Neuronal stem cell (in vitro differentiated cells): ENCODE results near the gene PRIM1.

Source experiments
- DNase-seq: peaks from one replicate; pipeline ENCODE4 v3.0.0-alpha.2; 2013; ENCODE audit warnings: low spot score
- H2AFZ ChIP-seq: one replicate; pipeline ENCODE4 v1.6.1; 2013; ENCODE audit warnings: mild to moderate bottlenecking, low read length, inconsistent platforms
- H2AK5ac ChIP-seq: 2 replicates; pipeline ENCODE4 v1.6.1; 2013; ENCODE audit warnings: low read depth, mild to moderate bottlenecking, inconsistent platforms, low read length, moderate library complexity, mixed read lengths
- H2BK120ac ChIP-seq: 2 replicates; pipeline ENCODE4 v1.6.1; 2013; ENCODE audit warnings: low read depth, mild to moderate bottlenecking, inconsistent platforms, low read length, moderate library complexity, mixed read lengths
- H2BK12ac ChIP-seq: one replicate; pipeline ENCODE4 v1.6.1; 2013; ENCODE audit warnings: low read length, inconsistent platforms
- H2BK15ac ChIP-seq: 2 replicates; pipeline ENCODE4 v1.6.1; 2013; ENCODE audit warnings: mild to moderate bottlenecking, low read length, inconsistent platforms, mixed read lengths
- H2BK5ac ChIP-seq: one replicate; pipeline ENCODE4 v1.6.1; 2013; ENCODE audit warnings: inconsistent platforms, mild to moderate bottlenecking, low read length, moderate library complexity
- H3K14ac ChIP-seq: one replicate; pipeline ENCODE4 v1.6.1; 2013; ENCODE audit warnings: low read length, inconsistent platforms
- H3K18ac ChIP-seq: 2 replicates; pipeline ENCODE4 v1.6.1; 2013; ENCODE audit warnings: low read length, inconsistent platforms
- H3K23ac ChIP-seq: 2 replicates; pipeline ENCODE4 v1.6.1; 2013; ENCODE audit warnings: low read depth, mild to moderate bottlenecking, mixed read lengths, low read length, inconsistent platforms; ENCODE audit not compliant: poor library complexity
- H3K27ac ChIP-seq: replicated peaks from 3 replicates; pipeline ENCODE4 v1.5.1; 2013; ENCODE audit warnings: low read length, inconsistent platforms
- H3K27me3 ChIP-seq, 3 experiments: 2 replicates each; pipeline ENCODE4 v1.6.1; 2013; ENCODE audit warnings: low read length in 3 of 3, mild to moderate bottlenecking in 2 of 3, inconsistent platforms in 1 of 3, low read depth in 1 of 3, mixed read lengths in 1 of 3, moderate library complexity in 1 of 3; ENCODE audit not compliant: control insufficient read depth in 3 of 3, insufficient read depth in 3 of 3
- H3K36me3 ChIP-seq, 2 donors: replicated peaks in 1 of 2; 2 replicates each; pipeline ENCODE4 v1.6.1; 2013; ENCODE audit warnings: low read length in 2 of 2; ENCODE audit not compliant: control insufficient read depth in 2 of 2, insufficient read depth in 2 of 2
- H3K4ac ChIP-seq: 2 replicates; pipeline ENCODE4 v1.6.1; 2013; ENCODE audit warnings: inconsistent platforms, mild to moderate bottlenecking, low read length, moderate library complexity
- H3K4me1 ChIP-seq, 2 donors: 1 replicate in 1 of 2; 2 replicates in 1 of 2; pipeline ENCODE4 v1.6.1; 2013; ENCODE audit warnings: low read length in 2 of 2, low read depth in 1 of 2; ENCODE audit not compliant: control insufficient read depth in 2 of 2, insufficient read depth in 1 of 2
- H3K4me2 ChIP-seq: one replicate; pipeline ENCODE4 v1.6.1; 2013; ENCODE audit warnings: mild to moderate bottlenecking, low read length, inconsistent platforms; ENCODE audit not compliant: insufficient read depth, poor library complexity, severe bottlenecking
- H3K4me3 ChIP-seq, 2 donors: 2 replicates each; pipeline ENCODE4 v1.5.1; 2013; ENCODE audit warnings: low read length in 2 of 2, mild to moderate bottlenecking in 2 of 2, inconsistent platforms in 1 of 2, moderate library complexity in 1 of 2
- H3K79me1 ChIP-seq: one replicate; pipeline ENCODE4 v1.6.1; 2013; ENCODE audit warnings: low read depth, mild to moderate bottlenecking, inconsistent platforms, low read length, moderate library complexity
- H3K9ac ChIP-seq: one replicate; pipeline ENCODE4 v1.6.1; 2013; ENCODE audit warnings: mild to moderate bottlenecking, low read depth, low read length, inconsistent platforms; ENCODE audit not compliant: poor library complexity
- H3K9me3 ChIP-seq, 2 donors: replicated peaks in 1 of 2; 2 replicates each; pipeline versions ENCODE3 to v1.6.1; 2013; ENCODE audit warnings: low read length in 2 of 2, mild to moderate bottlenecking in 2 of 2, inconsistent platforms in 1 of 2, low read depth in 1 of 2, mixed read lengths in 1 of 2, moderate library complexity in 1 of 2; ENCODE audit not compliant: control insufficient read depth in 2 of 2, insufficient read depth in 1 of 2
- H4K8ac ChIP-seq: one replicate; pipeline ENCODE4 v1.6.1; 2013; ENCODE audit warnings: low read depth, mild to moderate bottlenecking, inconsistent platforms, low read length, moderate library complexity
- H4K91ac ChIP-seq: one replicate; pipeline ENCODE4 v1.6.1; 2013; ENCODE audit warnings: low read length, low read depth, mild to moderate bottlenecking, inconsistent platforms; ENCODE audit not compliant: poor library complexity
- WGBS, 2 donors: extraction: QIAGEN DNeasy Blood & Tissue Kit; methylation state at CpG; one replicate each; pipeline ENCODE4 v1.1.7; 2013; ENCODE audit warnings: missing lambda C conversion rate in 2 of 2, mixed read lengths in 1 of 2; ENCODE audit not compliant: insufficient read length in 2 of 2, insufficient replicate concordance in 1 of 2; ENCODE audit errors: extremely low coverage in 2 of 2; 5-methylcytosine and 5-hydroxymethylcytosine counted together

Gene PRIM1

DNA sequence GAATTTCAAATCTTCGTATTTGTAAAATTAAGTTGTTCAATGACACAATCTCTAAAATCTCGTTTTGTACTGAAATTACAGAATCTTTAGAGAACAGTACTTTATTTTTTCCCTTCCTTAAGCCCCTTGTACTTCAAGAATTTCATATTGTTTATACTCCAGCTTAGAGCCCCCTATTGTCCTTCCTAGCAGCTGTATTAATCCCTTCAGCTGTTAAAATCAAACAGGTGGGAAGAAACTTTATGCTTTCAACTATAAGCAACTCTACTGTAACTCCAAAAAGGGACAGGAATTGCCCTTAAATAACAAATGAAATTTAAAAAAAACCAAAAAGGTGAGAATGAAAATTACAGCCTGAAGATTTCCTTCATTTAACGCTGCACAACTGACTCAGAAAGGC lies 28.8 kb downstream of the PRIM1 start:
- no CpG with 5 or more reads among the region's 3 CpGs for WGBS, 2 donors
- peak overlapping the region in 1 of 2 donors; percentile 82 for H3K4me3 ChIP-seq
- H3K4me1 ChIP-seq = peaks cover 14 to 20% of the 10 kb centered on the region in 2 donors
- no peak overlapping the region for H3K4me2 ChIP-seq
- no peak overlapping the region for H2BK5ac ChIP-seq
- H3K27me3 ChIP-seq = no peaks in the 10 kb centered on the region
- no peak overlapping the region for H4K8ac ChIP-seq
- no peak for DNase-seq
- no peaks in the 10 kb centered on the region for H3K9me3 ChIP-seq
- no peak overlapping the region for H4K91ac ChIP-seq
- H3K9ac ChIP-seq = no peak overlapping the region
- no peak overlapping the region for H3K23ac ChIP-seq
- no peak overlapping the region for H2BK12ac ChIP-seq
- H2BK15ac ChIP-seq = no peak overlapping the region
- no peak overlapping the region for H3K4ac ChIP-seq
- no peak overlapping the region for H3K27ac ChIP-seq
- no peak overlapping the region for H2AK5ac ChIP-seq
- H3K14ac ChIP-seq = no peak overlapping the region
- H3K79me1 ChIP-seq = peaks cover 4% of the 10 kb centered on the region
- H2AFZ ChIP-seq = no peak overlapping the region
- no peak overlapping the region for H3K18ac ChIP-seq
- no peak overlapping the region for H2BK120ac ChIP-seq
- H3K36me3 ChIP-seq = peaks cover 26 to 72% of the 10 kb centered on the region in 2 donors

DNA sequence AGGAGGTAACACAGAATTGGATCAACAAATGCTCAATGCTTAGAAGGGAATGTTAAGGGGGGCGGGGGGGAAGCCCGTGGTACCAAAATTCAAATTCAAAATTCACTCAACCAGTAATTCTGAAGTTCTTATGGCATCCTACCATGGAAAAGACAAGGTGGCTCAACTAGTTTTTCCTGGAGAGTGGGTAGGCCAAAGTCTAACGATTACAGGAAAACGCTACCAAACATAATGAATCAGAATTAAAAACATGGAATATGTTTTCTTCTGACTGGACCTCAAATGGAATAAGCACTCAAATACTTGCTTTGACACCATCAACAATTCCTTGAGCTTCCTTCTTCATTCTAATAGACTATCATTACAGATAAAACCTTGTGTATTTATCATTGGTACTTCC lies 29.3 kb downstream of the PRIM1 start:
- Histone ChIP-seq H2BK120ac (no peak overlapping the region), H3K9ac (no peak overlapping the region), H3K18ac (no peak overlapping the region), H3K27me3 (no peaks in the 10 kb centered on the region), H3K4me1 (peaks cover 14 to 20% of the 10 kb centered on the region in 2 donors), H3K23ac (no peak overlapping the region), H3K27ac (no peak overlapping the region), H2BK5ac (no peak overlapping the region), H3K14ac (no peak overlapping the region), H3K79me1 (peaks cover 4% of the 10 kb centered on the region), H2BK12ac (no peak overlapping the region), H3K4ac (no peak overlapping the region), H3K4me2 (no peak overlapping the region), H3K9me3 (no peaks in the 10 kb centered on the region), H4K8ac (no peak overlapping the region), H2AK5ac (no peak overlapping the region), H4K91ac (no peak overlapping the region), H3K36me3 (peaks cover 26 to 67% of the 10 kb centered on the region in 2 donors), H2AFZ (no peak overlapping the region), H3K4me3 (peak overlapping the region in 1 of 2 donors; percentile 82), H2BK15ac (no peak overlapping the region)
- no peak for DNase-seq
- no CpG with 5 or more reads among the region's 4 CpGs for WGBS, 2 donors

DNA sequence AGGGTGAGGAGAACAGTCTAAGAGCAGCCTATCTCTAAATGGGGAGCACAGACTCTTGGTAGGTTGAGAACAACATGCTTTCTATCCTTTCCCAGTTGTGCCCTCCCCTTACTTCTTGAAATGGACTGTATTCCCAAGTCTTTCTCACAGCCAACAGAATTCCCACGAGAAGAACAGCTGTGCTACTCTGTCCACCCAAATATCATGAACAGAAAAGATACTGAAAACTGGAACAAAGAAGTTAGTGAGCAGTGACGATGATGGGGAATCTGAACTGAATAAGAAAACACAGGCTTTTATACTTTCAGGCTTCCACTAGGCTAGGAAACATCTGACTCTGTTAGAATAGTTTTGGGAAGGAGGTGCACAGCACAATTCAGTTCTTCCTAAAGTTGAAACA lies 30.4 kb downstream of the PRIM1 start:
- no peaks in the 10 kb centered on the region for H3K9me3 ChIP-seq
- no peak overlapping the region for H4K8ac ChIP-seq
- no peak for DNase-seq
- H3K14ac ChIP-seq = no peak overlapping the region
- H2BK15ac ChIP-seq = no peak overlapping the region
- H2BK5ac ChIP-seq = no peak overlapping the region
- H2AK5ac ChIP-seq = no peak overlapping the region
- no peak overlapping the region for H2BK12ac ChIP-seq
- no peak overlapping the region for H3K4me2 ChIP-seq
- no peak overlapping the region for H3K18ac ChIP-seq
- peaks cover 28 to 64% of the 10 kb centered on the region in 2 donors for H3K36me3 ChIP-seq
- H3K27ac ChIP-seq = no peak overlapping the region
- H3K23ac ChIP-seq = no peak overlapping the region
- no CpG with 5 or more reads among the region's 2 CpGs for WGBS, 2 donors
- no peak overlapping the region for H3K9ac ChIP-seq
- no peaks in the 10 kb centered on the region for H3K27me3 ChIP-seq
- no peak overlapping the region for H2AFZ ChIP-seq
- no peak overlapping the region for H2BK120ac ChIP-seq
- H4K91ac ChIP-seq = no peak overlapping the region
- H3K4me1 ChIP-seq = peaks cover 14 to 20% of the 10 kb centered on the region in 2 donors
- no peak overlapping the region for H3K4me3 ChIP-seq
- H3K79me1 ChIP-seq = peaks cover 4% of the 10 kb centered on the region
- no peak overlapping the region for H3K4ac ChIP-seq

DNA sequence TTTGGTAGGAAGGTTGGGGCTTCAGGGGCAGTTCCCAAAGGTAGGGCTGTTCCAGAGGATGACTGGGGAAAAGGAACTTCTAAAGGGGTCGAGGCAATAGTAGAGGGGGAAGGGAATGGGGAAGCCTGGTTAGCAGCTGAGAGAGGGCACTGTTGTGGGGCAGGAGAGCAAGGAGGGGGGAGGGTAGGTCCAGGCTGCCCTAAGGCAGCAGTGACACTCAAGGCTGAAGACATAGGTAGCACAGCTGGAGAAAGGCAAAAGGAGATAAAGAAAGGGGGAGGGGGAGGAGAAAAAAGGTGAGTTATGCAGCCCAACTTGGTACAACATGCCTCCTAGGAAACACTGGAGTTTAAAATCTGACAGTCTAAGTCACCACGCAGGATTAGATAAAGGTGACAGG lies 30.9 kb downstream of the PRIM1 start:
- no peak overlapping the region for H2BK5ac ChIP-seq
- H3K23ac ChIP-seq = no peak overlapping the region
- no CpG with 5 or more reads among the region's 2 CpGs for WGBS, 2 donors
- H3K18ac ChIP-seq = no peak overlapping the region
- H3K4me1 ChIP-seq = peaks cover 14 to 20% of the 10 kb centered on the region in 2 donors
- no peak overlapping the region for H3K9ac ChIP-seq
- H3K9me3 ChIP-seq = no peaks in the 10 kb centered on the region
- H3K27me3 ChIP-seq = no peaks in the 10 kb centered on the region
- H2BK12ac ChIP-seq = no peak overlapping the region
- peaks cover 2% of the 10 kb centered on the region for H3K79me1 ChIP-seq
- H4K91ac ChIP-seq = no peak overlapping the region
- H3K4ac ChIP-seq = no peak overlapping the region
- DNase-seq = no peak
- peaks cover 30 to 68% of the 10 kb centered on the region in 2 donors for H3K36me3 ChIP-seq
- H4K8ac ChIP-seq = no peak overlapping the region
- H2BK15ac ChIP-seq = no peak overlapping the region
- H3K4me3 ChIP-seq = no peak overlapping the region
- no peak overlapping the region for H2AK5ac ChIP-seq
- H3K27ac ChIP-seq = no peak overlapping the region
- H2BK120ac ChIP-seq = no peak overlapping the region
- H3K14ac ChIP-seq = no peak overlapping the region
- no peak overlapping the region for H2AFZ ChIP-seq
- H3K4me2 ChIP-seq = no peak overlapping the region
